ENCODE data around the gene AOC1.

GRCh38 chr7:150871601-150872000 lies 19.3 kb downstream of the AOC1 start:
- TF ChIP-seq POLR2AphosphoS5 (IDR thresholded peaks at IDR 0.05; ENCODE audit: low read depth, low read length), result no peak
- TF ChIP-seq REST (IDR thresholded peaks at IDR 0.05; ENCODE audit: insufficient read depth in 1 of 2, low read depth in 2 of 2, low read length in 2 of 2), result no peak
- TF ChIP-seq TAF1 (IDR thresholded peaks at IDR 0.05; ENCODE audit: borderline replicate concordance, insufficient read depth, low read length), result no peak
- no peak for TF ChIP-seq FOXP2 (optimal IDR thresholded peaks at IDR 0.05; ENCODE audit: borderline replicate concordance, extremely low read depth, extremely low read length, insufficient read depth)
